GM19193 (cell line): Measurements from ENCODE around the gene PTPN13.

ENCODE experiments used
- POLR2A ChIP-seq: IDR thresholded peaks from 4 replicates; pipeline ENCODE4 v1.6.1; 2011; ENCODE audit not compliant: insufficient read depth, insufficient read length; ENCODE audit errors: extremely low read depth

Gene PTPN13

GRCh38 chr4:86837691-86838503, 243.8 kb downstream of the PTPN13 start:
- no peak for TF ChIP-seq POLR2A

GRCh38 chr4:86840858-86841257, 246.7 kb downstream of the PTPN13 start:
- no peak for TF ChIP-seq POLR2A

- no peak for TF ChIP-seq POLR2A
Measured at GRCh38 chr4:86841309-86841708, 247.2 kb downstream of the PTPN13 start.

GRCh38 chr4:86845593-86845992, 251.5 kb downstream of the PTPN13 start:
- no peak for TF ChIP-seq POLR2A

- no peak for TF ChIP-seq POLR2A
Measured at GRCh38 chr4:86846921-86847320, 252.8 kb downstream of the PTPN13 start.

- TF ChIP-seq POLR2A: no peak
Measured at GRCh38 chr4:86847571-86847970, 253.5 kb downstream of the PTPN13 start.

GRCh38 chr4:86848136-86848535, 254.0 kb downstream of the PTPN13 start:
- no peak for TF ChIP-seq POLR2A

- no peak for TF ChIP-seq POLR2A
Measured at GRCh38 chr4:86848732-86849619, 254.9 kb downstream of the PTPN13 start, which contains the start of gene SLC10A6. Gene SLC10A6, minus strand, starts transcription at chr4:86849384. Its CDS starts 269 bp downstream, at chr4:86849115.

- TF ChIP-seq POLR2A: no peak
Measured at GRCh38 chr4:86853209-86853608, 259.1 kb downstream of the PTPN13 start.

GRCh38 chr4:86855572-86855971, 261.5 kb downstream of the PTPN13 start:
- TF ChIP-seq POLR2A: no peak

- no peak for TF ChIP-seq POLR2A
Measured at GRCh38 chr4:86856896-86857295, 262.8 kb downstream of the PTPN13 start.

GRCh38 chr4:86857341-86858052, 263.4 kb downstream of the PTPN13 start:
- no peak for TF ChIP-seq POLR2A
